Measurements from ENCODE around the gene PEAR1. TPM values are rescaled to one million over a fixed set of nuclear protein-coding genes. Genes with fewer than 3 reads are reported as not detected.

Gene PEAR1
- total and polyA plus RNA-seq, 2 of the 8 experiments (the other 6 are each of a cell fraction or from before 2014, with no cell fraction given), result 0.63 to 0.71 TPM

DNA sequence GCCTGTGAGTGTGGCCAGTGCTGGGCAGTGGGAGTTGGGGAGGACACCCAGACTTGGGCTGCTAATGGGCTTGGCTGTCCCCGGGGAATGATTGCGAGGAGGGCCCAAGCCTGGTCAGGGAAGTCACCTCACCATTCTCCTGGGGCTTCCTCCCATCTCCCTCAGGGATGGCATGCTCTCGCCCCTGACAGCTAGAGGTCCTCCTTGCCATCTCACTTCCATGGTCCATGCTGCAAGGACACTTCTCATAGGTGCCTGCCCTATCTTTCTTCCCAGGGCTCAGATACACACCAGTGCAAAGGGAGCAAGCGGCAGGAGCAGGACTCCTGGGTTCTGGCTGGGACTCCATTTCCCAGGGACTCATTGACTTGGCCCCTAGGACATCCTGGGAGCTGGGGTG lies 28.7 kb upstream of the PEAR1 start:
- Histone ChIP-seq H3K56ac (replicated peaks; ENCODE audit: insufficient read length, low read depth, low read length) (no peak overlapping the region), H3K27me3 (replicated peaks in 1 of 4; ENCODE audit: control insufficient read depth in 3 of 4, extremely low read depth in 1 of 4, insufficient read depth in 3 of 4, low read length in 3 of 4) (peaks cover 30 to 56% (median 48%) of the 10 kb centered on the region in 4 experiments), H3K23me2 (ENCODE audit: low read depth, low read length) (peaks cover 9% of the 10 kb centered on the region; the same call in 1 of the 2 replicates), H3K14ac (ENCODE audit: insufficient read length) (no peak overlapping the region), H2BK20ac (ENCODE audit: low read length) (no peak overlapping the region), H3K4ac (replicated peaks; ENCODE audit: insufficient read length, low read depth, low read length) (no peak overlapping the region), H3K9ac (replicated peaks in 1 of 4; ENCODE audit: extremely low read depth in 1 of 4, low read depth in 3 of 4, low read length in 3 of 4) (no peak overlapping the region), H3K9me3 (ENCODE audit: insufficient read depth in 2 of 2, low read depth in 1 of 2, low read length in 1 of 2) (no peaks in the 10 kb centered on the region), H3K36me3 (ENCODE audit: control insufficient read depth in 2 of 4, insufficient read depth in 4 of 4, low read length in 3 of 4) (peaks cover 0 to 2% (median 0%) of the 10 kb centered on the region in 4 experiments; a peak in 1 of 8 replicates), H2AFZ (ENCODE audit: low read length) (no peak overlapping the region), H4K5ac (ENCODE audit: insufficient read length, low read depth, low read length) (no peak overlapping the region), H3K79me1 (ENCODE audit: low read depth, low read length) (no peaks in the 10 kb centered on the region), H3K27ac (ENCODE audit: low read depth, low read length) (no peak overlapping the region), H2BK15ac (ENCODE audit: low read length) (no peak overlapping the region), H2BK5ac (ENCODE audit: low read depth, low read length) (no peak overlapping the region), H3K4me3 (ENCODE audit: extremely low read depth in 1 of 4, insufficient read depth in 2 of 4, low read depth in 3 of 4, low read length in 4 of 4) (no peak overlapping the region), H4K8ac (ENCODE audit: extremely low read depth, insufficient read depth, low read length) (no peak overlapping the region), H2BK120ac (replicated peaks; ENCODE audit: low read depth, low read length) (no peak overlapping the region), H3K79me2 (ENCODE audit: control insufficient read depth in 1 of 2, insufficient read depth in 2 of 2, low read length in 2 of 2) (no peaks in the 10 kb centered on the region), H3K4me1 (replicated peaks in 1 of 4; ENCODE audit: control insufficient read depth in 3 of 4, insufficient read depth in 4 of 4, low read length in 3 of 4) (peaks cover 0 to 16% (median 12%) of the 10 kb centered on the region in 4 experiments; a peak in 5 of 7 replicates), H4K91ac (replicated peaks; ENCODE audit: insufficient read length, low read length) (no peak overlapping the region), H3K23ac (ENCODE audit: insufficient read length) (no peak overlapping the region), H3K18ac (ENCODE audit: extremely low read depth, low read length) (no peak overlapping the region), H3K4me2 (ENCODE audit: insufficient read depth in 1 of 2, low read depth in 2 of 2, low read length in 2 of 2) (no peak overlapping the region), H2BK12ac (ENCODE audit: low read depth, low read length) (no peak overlapping the region), H2AK5ac (ENCODE audit: low read depth, low read length) (no peak overlapping the region), H4K20me1 (replicated peaks in 1 of 2; ENCODE audit: control insufficient read depth in 1 of 2, insufficient read depth in 2 of 2, low read length in 2 of 2) (peaks cover 1 to 7% of the 10 kb centered on the region in 2 experiments)
- ChIA-PET POLR2A (ENCODE audit: partially characterized antibody) (interaction anchor here (1.0 kb wide), 1 partner anchor 98 kb away, joined by 5 read pairs; the partner anchor contains the start of gene PRCC), CTCF (ENCODE audit: partially characterized antibody) (interaction anchor here (0.6 to 25.2 kb wide), 10 partner anchors 15 to 182 kb away, joined by 3 to 719 read pairs (median 44); partner anchors contain the start of genes LRRC71 and PEAR1)
- 93% methylated on average over 3 of the region's 4 CpGs; no CpG with 5 or more reads in 1 of the 2 experiments for WGBS, 2 experiments (ENCODE audit: extremely low coverage in 1 of 2, insufficient coverage in 1 of 2, insufficient read length in 1 of 2, insufficient replicate concordance in 2 of 2, low coverage in 1 of 2, low lambda C conversion rate in 2 of 2, missing lambda C conversion rate in 1 of 2)
- FAIRE-seq, result no peak
- 0 out of 4 replicates have a peak, but pooled peaks of 1 of the 2 experiments have one; percentile 9 for TF ChIP-seq RAD21 (IDR thresholded peaks at IDR 0.05 in 1 of 2, conservative IDR thresholded peaks at IDR 0.05 in 1 of 2; ENCODE audit: low read depth in 2 of 2, low read length in 2 of 2)
- no peak for TF ChIP-seq JUND (IDR thresholded peaks at IDR 0.05; ENCODE audit: low read length)
- no peak for DNase-seq (ENCODE audit: low read depth in 1 of 2, low spot score in 2 of 2)
